HepG2 (cell line): ENCODE results near the gene MAP2K5. TPM values are rescaled to one million over a fixed set of nuclear protein-coding genes. Genes with fewer than 3 reads are reported as not detected.

ENCODE experiments used
- ATAC-seq: fragments of 200-7000 bp; cut with Tn5 transposase; 3 replicates; pipeline ENCODE4 v1.9.1; 2020; ENCODE audit warnings: mild to moderate bottlenecking, moderate library complexity
- BruUV-seq: library from RNA; stranded (reverse); fragments of 400-500 nt; replicated peaks from 2 replicates; lab custom pipeline; 2021; lab: Mats Ljungman, UMichigan
- CTCF ChIA-PET: fragments of 300-600 bp; formaldehyde crosslinking; extraction: SDS; loops from one replicate; lab custom pipeline; 2021; ENCODE audit warnings: low total read pairs, inconsistent platforms, low intra/inter-chr PET ratio; lab: Yijun Ruan, JAX
- POLR2A ChIA-PET: fragments of 350-600 bp; sonication (Branson Sonifier 250); formaldehyde crosslinking; loops from one replicate; lab custom pipeline; 2020; ENCODE audit warnings: antibody characterized with exemption, inconsistent platforms; lab: Yijun Ruan, JAX
- DNase-seq: peaks from one replicate; pipeline ENCODE4 v3.0.0-alpha.2; 2015; ENCODE audit warnings: low spot score
- FAIRE-seq: peaks from 3 replicates; lab custom pipeline; 2011; peaks lifted over from hg19 to GRCh38; lab: Jason Lieb, UNC
- H2AFZ ChIP-seq: one replicate; pipeline ENCODE4 v1.6.1; 2011; ENCODE audit warnings: low read length, inconsistent platforms
- H3K27ac ChIP-seq: fragments of 300-600 bp; 3 replicates; pipeline ENCODE4 v1.8.0; 2011; ENCODE audit warnings: mixed run types, mild to moderate bottlenecking, mixed read lengths, low read length, inconsistent platforms; ENCODE audit not compliant: insufficient read depth; ENCODE audit errors: extremely low read length
- H3K27me3 ChIP-seq, 2 experiments: fragments of 200-600 bp in 1 of 2; 2 replicates in 1 of 2; 3 replicates in 1 of 2; pipeline versions ENCODE4 v1.6.0 to v1.8.0; 2011; ENCODE audit warnings: low read length in 2 of 2, mild to moderate bottlenecking in 2 of 2, moderate library complexity in 2 of 2, inconsistent platforms in 1 of 2; ENCODE audit not compliant: insufficient read depth in 2 of 2, control insufficient read depth in 1 of 2
- H3K36me3 ChIP-seq, 2 experiments: fragments of 200-600 bp in 1 of 2; replicated peaks in 1 of 2; 2 replicates in 1 of 2; 3 replicates in 1 of 2; pipeline versions ENCODE4 v1.5.1 to v1.8.0; 2011; ENCODE audit warnings: low read length in 2 of 2, inconsistent platforms in 1 of 2; ENCODE audit not compliant: insufficient read depth in 2 of 2, control insufficient read depth in 1 of 2
- H3K4me1 ChIP-seq: 2 replicates; pipeline ENCODE4 v1.5.1; 2012; ENCODE audit warnings: low read length, inconsistent platforms; ENCODE audit not compliant: insufficient read depth
- H3K4me2 ChIP-seq: 2 replicates; pipeline ENCODE4 v1.6.0; 2011; ENCODE audit warnings: low read depth, low read length, inconsistent platforms
- H3K4me3 ChIP-seq, 3 experiments: fragments of 200-600 bp in 1 of 3; sonication (generic), shearing (Covaris generic) in 1 of 3; replicated peaks in 1 of 3; 2 replicates each; pipeline ENCODE4 v1.5.1; 2011 to 2016; ENCODE audit warnings: low read length in 3 of 3, inconsistent platforms in 2 of 3, low read depth in 2 of 3, mild to moderate bottlenecking in 2 of 3, control low read depth in 1 of 3, mixed read lengths in 1 of 3; ENCODE audit not compliant: insufficient read depth in 1 of 3
- H3K79me2 ChIP-seq: one replicate; pipeline ENCODE4 v1.6.1; 2011; ENCODE audit warnings: low read length, inconsistent platforms; ENCODE audit not compliant: insufficient read depth
- H3K9ac ChIP-seq: 2 replicates; pipeline ENCODE4 v1.6.0; 2011; ENCODE audit warnings: mild to moderate bottlenecking, low read depth, low read length, inconsistent platforms; ENCODE audit not compliant: insufficient read depth
- H3K9me3 ChIP-seq: 2 replicates; pipeline ENCODE4 v1.5.1; 2012; ENCODE audit warnings: mild to moderate bottlenecking, low read length
- H4K20me1 ChIP-seq: 2 replicates; pipeline ENCODE4 v1.6.0; 2011; ENCODE audit warnings: inconsistent platforms, mild to moderate bottlenecking, low read length, moderate library complexity; ENCODE audit not compliant: insufficient read depth
- MED8 ChIP-seq: sonication (generic); formaldehyde crosslinking; IDR thresholded peaks from 2 replicates; pipeline ENCODE4 v1.8.1; 2023; ENCODE audit warnings: mild to moderate bottlenecking, missing genetic modification reagents; ENCODE audit not compliant: insufficient replicate concordance
- PTBP1 ChIP-seq: fragments of 200-400 bp; formaldehyde crosslinking; IDR thresholded peaks from 2 replicates; pipeline ENCODE4 v1.6.1; 2018; ENCODE audit warnings: low read length, low read depth; ENCODE audit not compliant: poor library complexity, severe bottlenecking
- SIN3A ChIP-seq: IDR thresholded peaks from 2 replicates; pipeline ENCODE4 v1.6.1; 2011; ENCODE audit warnings: low read depth, mild to moderate bottlenecking, control low read depth, low read length, borderline replicate concordance
- SOX5 ChIP-seq: IDR thresholded peaks from 2 replicates; pipeline ENCODE4 v1.6.1; 2016; ENCODE audit warnings: borderline replicate concordance
- TCF7L2 ChIP-seq: IDR thresholded peaks from 2 replicates; pipeline ENCODE4 v1.6.1; 2011; ENCODE audit warnings: mild to moderate bottlenecking, low read depth, low read length, moderate library complexity
- TOE1 ChIP-seq: sonication (generic); formaldehyde crosslinking; IDR thresholded peaks from 2 replicates; pipeline ENCODE4 v1.4.0; 2020; ENCODE audit warnings: mild to moderate bottlenecking, missing genetic modification reagents
- ZC3H13 ChIP-seq: sonication (generic); formaldehyde crosslinking; IDR thresholded peaks from 2 replicates; pipeline ENCODE4 v1.8.1; 2023; ENCODE audit warnings: mild to moderate bottlenecking, missing genetic modification reagents, moderate library complexity
- ZNF234 ChIP-seq: sonication (generic); formaldehyde crosslinking; conservative IDR thresholded peaks from 2 replicates; pipeline ENCODE4 v1.5.1; 2020; ENCODE audit warnings: mild to moderate bottlenecking, missing genetic modification reagents
- ZSCAN21 ChIP-seq: sonication (generic); formaldehyde crosslinking; IDR thresholded peaks from 2 replicates; pipeline ENCODE4 v1.8.0; 2022; ENCODE audit warnings: mild to moderate bottlenecking, missing genetic modification reagents, moderate library complexity, borderline replicate concordance
- WGBS: methylation state at CpG from one replicate; pipeline ENCODE4 v1.1.6; 2017; ENCODE audit warnings: low lambda C conversion rate; 5-methylcytosine and 5-hydroxymethylcytosine counted together
- in situ Hi-C: cut with HindIII; loops from 2 replicates; pipeline ENCODE4 v1.10.0; 2017; ENCODE audit warnings: low pct_unique_long_range_greater_than_20kb; ENCODE audit not compliant: extremely low pct_ligation_motif_present
- intact Hi-C: fragments of 100-400 bp; cut with micrococcal nuclease; formaldehyde crosslinking; loops from one replicate; pipeline ENCODE4 v1.10.0; 2022; ENCODE audit not compliant: unreplicated experiment
- polyA plus RNA-seq, 8 experiments: library from polyadenylated mRNA; depleted of rRNA in 3 of 8; stranded (reverse) in 7 of 8; unstranded in 1 of 8; fragments of >200 nt; fragmentation: Illumina TruSeq in 4 of 8; extraction: Trizol in 4 of 8; gene quantifications; 2 replicates each; pipeline versions ENCODE4 v1.2.1 to v1.2.3, GENCODE V29; 2011 to 2016; ENCODE audit warnings: low read depth in 4 of 8, missing spikeins in 1 of 8, mixed read lengths in 1 of 8; ENCODE audit not compliant: insufficient read depth in 1 of 8
- total RNA-seq, 5 experiments: library from RNA; depleted of rRNA; stranded (reverse); fragments of >200 nt; fragmentation: Illumina TruSeq; extraction: Trizol; gene quantifications; 2 replicates each; pipeline ENCODE4 v1.2.3, GENCODE V29; 2016; ENCODE audit warnings: low read depth in 1 of 5
- TF ChIP-seq, protein P1 (sequence below): sonication (generic); formaldehyde crosslinking; IDR thresholded peaks from 2 replicates; pipeline ENCODE4 v1.5.0; 2020; ENCODE audit warnings: missing genetic modification reagents
- TF ChIP-seq, protein P2 (sequence below): sonication (generic); formaldehyde crosslinking; IDR thresholded peaks from 2 replicates; pipeline ENCODE4 v1.5.0; 2020; ENCODE audit warnings: missing genetic modification reagents
- TF ChIP-seq, protein P3 (sequence below): fragments of 450-650 bp; IDR thresholded peaks from 2 replicates; pipeline ENCODE4 v1.6.1; 2017

The MAP2K5 gene
- total and polyA plus RNA-seq, 2 of the 13 experiments (the other 11 are each of a cell fraction or from before 2014, with no cell fraction given): 4.0 to 4.3 TPM

DNA sequence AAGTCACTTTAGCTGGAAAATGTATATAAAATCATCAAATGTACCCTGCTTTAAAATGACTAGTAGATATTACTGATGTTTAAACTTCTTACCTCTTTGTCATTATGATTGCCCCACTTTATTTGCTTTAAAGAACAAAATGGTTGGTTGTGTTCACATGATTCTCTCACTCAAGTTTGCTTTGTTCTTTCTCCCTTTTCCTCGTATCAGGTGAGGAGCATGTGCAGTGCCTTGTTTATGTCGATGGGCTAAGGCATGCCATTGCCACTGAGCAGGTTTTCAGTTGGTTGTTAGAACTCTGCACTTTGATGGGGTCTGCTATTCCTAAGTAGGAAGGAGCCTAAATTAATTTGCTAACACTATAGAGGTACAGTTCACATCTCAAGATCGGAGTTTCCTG is 5.3 kb downstream of the MAP2K5 start:
- Histone ChIP-seq H3K27ac (no peak overlapping the region), H3K9me3 (no peaks in the 10 kb centered on the region), H3K4me1 (peaks cover 24% of the 10 kb centered on the region), H3K79me2 (no peaks in the 10 kb centered on the region), H3K36me3 (peaks cover 2 to 12% of the 10 kb centered on the region in 2 experiments; a peak in 4 of 5 replicates), H4K20me1 (no peaks in the 10 kb centered on the region), H3K9ac (no peak overlapping the region), H2AFZ (no peak overlapping the region), H3K4me2 (no peak overlapping the region), H3K4me3 (no peak overlapping the region), H3K27me3 (no peaks in the 10 kb centered on the region; a peak in 1 of 5 replicates)
- intact Hi-C loops (no loop called here), in situ Hi-C loops (no loop called here)
- POLR2A ChIA-PET: no interaction called here
- FAIRE-seq: no peak
- TF ChIP-seq, protein P1, sequence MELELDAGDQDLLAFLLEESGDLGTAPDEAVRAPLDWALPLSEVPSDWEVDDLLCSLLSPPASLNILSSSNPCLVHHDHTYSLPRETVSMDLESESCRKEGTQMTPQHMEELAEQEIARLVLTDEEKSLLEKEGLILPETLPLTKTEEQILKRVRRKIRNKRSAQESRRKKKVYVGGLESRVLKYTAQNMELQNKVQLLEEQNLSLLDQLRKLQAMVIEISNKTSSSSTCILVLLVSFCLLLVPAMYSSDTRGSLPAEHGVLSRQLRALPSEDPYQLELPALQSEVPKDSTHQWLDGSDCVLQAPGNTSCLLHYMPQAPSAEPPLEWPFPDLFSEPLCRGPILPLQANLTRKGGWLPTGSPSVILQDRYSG (CRISPR knock-in tag): no peak
- TF ChIP-seq ZSCAN21 (CRISPR knock-in tag): no peak
- no peak for TF ChIP-seq PTBP1
- WGBS: 89% methylated on average over 3 of the region's 3 CpGs
- CTCF ChIA-PET: no interaction called here
- ATAC-seq: no peak
- no peak for DNase-seq
- BruUV-seq: no TSS peak

DNA sequence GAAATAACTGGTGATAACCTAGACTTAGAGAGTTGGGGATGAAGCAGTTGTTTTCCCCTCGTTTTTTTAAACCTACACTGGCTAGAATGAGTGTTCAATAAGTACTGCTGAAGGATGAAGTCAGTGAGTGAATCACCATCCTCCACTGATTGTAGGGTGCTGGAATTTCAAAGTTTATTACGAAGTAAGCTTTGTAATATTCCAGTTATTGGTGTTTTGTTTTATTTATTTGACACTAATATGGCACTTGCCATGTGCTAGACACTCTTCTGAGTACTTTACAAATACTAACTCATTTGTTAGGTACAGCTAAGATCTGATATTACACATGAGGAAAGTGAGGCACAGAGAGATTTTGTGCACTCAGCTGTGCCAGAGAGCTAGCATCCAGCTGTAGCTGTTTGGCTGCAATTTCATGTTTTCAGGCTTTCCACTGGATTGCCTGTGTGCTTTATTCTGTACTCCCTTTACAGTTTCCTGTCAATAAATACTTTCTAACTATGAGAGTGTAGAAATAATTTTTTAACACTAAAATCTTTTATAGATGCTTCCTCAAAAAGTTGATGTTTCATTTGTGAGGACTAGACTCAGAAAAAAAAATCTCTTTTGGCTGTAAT is 5.8 kb downstream of the MAP2K5 start:
- H2AFZ ChIP-seq: no peak overlapping the region
- WGBS: 89% methylated on average over 2 of the region's 2 CpGs
- no TSS peak for BruUV-seq
- DNase-seq (no peak), ATAC-seq (no peak), FAIRE-seq (no peak)
- no peaks in the 10 kb centered on the region for H4K20me1 ChIP-seq
- CTCF ChIA-PET: no interaction called here
- in situ Hi-C loops (no loop called here), intact Hi-C loops (no loop called here)
- no peaks in the 10 kb centered on the region for H3K9me3 ChIP-seq
- H3K4me1 ChIP-seq: peaks cover 24% of the 10 kb centered on the region
- no peak overlapping the region for H3K27ac ChIP-seq
- H3K4me3 ChIP-seq: no peak overlapping the region
- H3K4me2 ChIP-seq: no peak overlapping the region
- no peaks in the 10 kb centered on the region for H3K27me3 ChIP-seq
- no peaks in the 10 kb centered on the region for H3K79me2 ChIP-seq
- H3K9ac ChIP-seq: no peak overlapping the region
- peaks cover 2 to 12% of the 10 kb centered on the region in 2 experiments; a peak in 4 of 5 replicates for H3K36me3 ChIP-seq
- POLR2A ChIA-PET: no interaction called here
- TF ChIP-seq SIN3A (no peak), SOX5 (CRISPR knock-in tag) (no peak), TOE1 (CRISPR knock-in tag) (no peak), TCF7L2 (no peak), MED8 (CRISPR knock-in tag) (no peak), ZNF234 (no peak), ZC3H13 (CRISPR knock-in tag) (no peak)
- TF ChIP-seq, protein P2, sequence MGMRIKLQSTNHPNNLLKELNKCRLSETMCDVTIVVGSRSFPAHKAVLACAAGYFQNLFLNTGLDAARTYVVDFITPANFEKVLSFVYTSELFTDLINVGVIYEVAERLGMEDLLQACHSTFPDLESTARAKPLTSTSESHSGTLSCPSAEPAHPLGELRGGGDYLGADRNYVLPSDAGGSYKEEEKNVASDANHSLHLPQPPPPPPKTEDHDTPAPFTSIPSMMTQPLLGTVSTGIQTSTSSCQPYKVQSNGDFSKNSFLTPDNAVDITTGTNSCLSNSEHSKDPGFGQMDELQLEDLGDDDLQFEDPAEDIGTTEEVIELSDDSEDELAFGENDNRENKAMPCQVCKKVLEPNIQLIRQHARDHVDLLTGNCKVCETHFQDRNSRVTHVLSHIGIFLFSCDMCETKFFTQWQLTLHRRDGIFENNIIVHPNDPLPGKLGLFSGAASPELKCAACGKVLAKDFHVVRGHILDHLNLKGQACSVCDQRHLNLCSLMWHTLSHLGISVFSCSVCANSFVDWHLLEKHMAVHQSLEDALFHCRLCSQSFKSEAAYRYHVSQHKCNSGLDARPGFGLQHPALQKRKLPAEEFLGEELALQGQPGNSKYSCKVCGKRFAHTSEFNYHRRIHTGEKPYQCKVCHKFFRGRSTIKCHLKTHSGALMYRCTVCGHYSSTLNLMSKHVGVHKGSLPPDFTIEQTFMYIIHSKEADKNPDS (CRISPR knock-in tag): no peak
- TF ChIP-seq, protein P3, sequence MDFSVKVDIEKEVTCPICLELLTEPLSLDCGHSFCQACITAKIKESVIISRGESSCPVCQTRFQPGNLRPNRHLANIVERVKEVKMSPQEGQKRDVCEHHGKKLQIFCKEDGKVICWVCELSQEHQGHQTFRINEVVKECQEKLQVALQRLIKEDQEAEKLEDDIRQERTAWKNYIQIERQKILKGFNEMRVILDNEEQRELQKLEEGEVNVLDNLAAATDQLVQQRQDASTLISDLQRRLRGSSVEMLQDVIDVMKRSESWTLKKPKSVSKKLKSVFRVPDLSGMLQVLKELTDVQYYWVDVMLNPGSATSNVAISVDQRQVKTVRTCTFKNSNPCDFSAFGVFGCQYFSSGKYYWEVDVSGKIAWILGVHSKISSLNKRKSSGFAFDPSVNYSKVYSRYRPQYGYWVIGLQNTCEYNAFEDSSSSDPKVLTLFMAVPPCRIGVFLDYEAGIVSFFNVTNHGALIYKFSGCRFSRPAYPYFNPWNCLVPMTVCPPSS: no peak
